Omental fat pad (tissue), 4 donors: ENCODE measurements around the gene VCPKMT. TPM values are rescaled to one million over a fixed set of nuclear protein-coding genes. Genes with fewer than 3 reads are reported as not detected.

ENCODE experiments used
- ATAC-seq: fragments of 150-250 bp; one replicate; pipeline ENCODE4 v1.9.1; 2016; ENCODE audit warnings: mild to moderate bottlenecking, moderate library complexity; ENCODE audit not compliant: low FRiP score
- DNase-seq: peaks from one replicate; pipeline ENCODE4 v3.0.0-alpha.2; 2019; ENCODE audit warnings: low spot score
- total RNA-seq, 4 donors: library from RNA; depleted of rRNA; stranded (reverse); fragments of >200 nt; gene quantifications; one replicate each; pipeline ENCODE4 v1.1.0, GENCODE V29; 2016
- TF ChIP-seq, protein P1 (sequence below), 3 donors: fragments of 450-650 bp; IDR thresholded peaks; one replicate each; pipeline ENCODE4 v1.5.1; 2016 to 2017; ENCODE audit warnings: antibody characterized with exemption in 3 of 3, mild to moderate bottlenecking in 3 of 3, moderate library complexity in 2 of 3

VCPKMT gene
- total RNA-seq: 1 to 10 TPM; 3.9 to 9.9 (median 7.7) TPM

GRCh38 chr14:50116181-50116956, at the start of gene VCPKMT:
TSS of gene VCPKMT (minus strand) at chr14:50116572. CDS start at chr14:50116552, 20 bp downstream.
- ATAC-seq: peak; percentile 99
- TF ChIP-seq, protein P1, sequence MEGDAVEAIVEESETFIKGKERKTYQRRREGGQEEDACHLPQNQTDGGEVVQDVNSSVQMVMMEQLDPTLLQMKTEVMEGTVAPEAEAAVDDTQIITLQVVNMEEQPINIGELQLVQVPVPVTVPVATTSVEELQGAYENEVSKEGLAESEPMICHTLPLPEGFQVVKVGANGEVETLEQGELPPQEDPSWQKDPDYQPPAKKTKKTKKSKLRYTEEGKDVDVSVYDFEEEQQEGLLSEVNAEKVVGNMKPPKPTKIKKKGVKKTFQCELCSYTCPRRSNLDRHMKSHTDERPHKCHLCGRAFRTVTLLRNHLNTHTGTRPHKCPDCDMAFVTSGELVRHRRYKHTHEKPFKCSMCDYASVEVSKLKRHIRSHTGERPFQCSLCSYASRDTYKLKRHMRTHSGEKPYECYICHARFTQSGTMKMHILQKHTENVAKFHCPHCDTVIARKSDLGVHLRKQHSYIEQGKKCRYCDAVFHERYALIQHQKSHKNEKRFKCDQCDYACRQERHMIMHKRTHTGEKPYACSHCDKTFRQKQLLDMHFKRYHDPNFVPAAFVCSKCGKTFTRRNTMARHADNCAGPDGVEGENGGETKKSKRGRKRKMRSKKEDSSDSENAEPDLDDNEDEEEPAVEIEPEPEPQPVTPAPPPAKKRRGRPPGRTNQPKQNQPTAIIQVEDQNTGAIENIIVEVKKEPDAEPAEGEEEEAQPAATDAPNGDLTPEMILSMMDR (IDR thresholded peaks at IDR 0.05): no peak
- DNase-seq: peak; percentile 85

DNA sequence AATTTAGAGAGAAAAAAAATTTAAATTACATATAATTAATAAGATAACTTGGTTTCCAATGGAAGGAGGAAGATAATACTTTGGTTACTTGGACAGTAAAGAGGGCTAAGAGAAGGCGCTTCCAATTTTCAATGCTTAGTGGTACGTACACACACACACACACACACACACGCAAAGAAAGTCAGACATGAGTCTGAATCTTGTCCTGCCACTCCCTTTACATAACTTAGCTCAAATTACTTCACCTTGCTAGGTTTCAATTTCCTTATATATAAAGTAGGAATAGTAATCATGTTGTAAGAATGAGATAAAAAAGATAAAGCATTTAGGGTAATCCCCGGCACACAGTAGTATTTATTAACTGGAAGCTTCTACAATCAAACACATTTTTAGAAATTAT, 39.7 kb upstream of the VCPKMT start:
- TF ChIP-seq, protein P1 (IDR thresholded peaks at IDR 0.05): no peak
- DNase-seq (no peak), ATAC-seq (no peak)

DNA sequence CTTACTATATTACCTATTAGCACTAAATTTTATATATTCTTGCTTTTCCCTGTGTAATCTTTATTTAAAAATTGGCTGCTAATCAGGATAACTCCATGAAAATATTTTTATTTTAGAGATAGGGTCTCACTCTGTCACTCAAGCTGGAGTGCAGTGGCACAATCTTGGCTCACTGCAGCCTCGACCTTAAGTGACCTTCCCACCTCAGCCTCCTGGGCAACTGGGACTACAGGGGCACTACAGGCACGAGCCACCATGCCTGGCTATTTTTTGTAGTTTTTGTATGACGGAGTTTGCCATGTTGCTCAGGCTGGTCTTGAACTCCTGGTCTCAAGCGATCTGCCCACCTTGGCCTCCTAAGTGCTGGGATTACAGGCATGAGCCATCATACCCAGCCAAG, 32.4 kb upstream of the VCPKMT start:
- ATAC-seq (no peak), DNase-seq (no peak)
- TF ChIP-seq, protein P1 (IDR thresholded peaks at IDR 0.05): no peak

DNA sequence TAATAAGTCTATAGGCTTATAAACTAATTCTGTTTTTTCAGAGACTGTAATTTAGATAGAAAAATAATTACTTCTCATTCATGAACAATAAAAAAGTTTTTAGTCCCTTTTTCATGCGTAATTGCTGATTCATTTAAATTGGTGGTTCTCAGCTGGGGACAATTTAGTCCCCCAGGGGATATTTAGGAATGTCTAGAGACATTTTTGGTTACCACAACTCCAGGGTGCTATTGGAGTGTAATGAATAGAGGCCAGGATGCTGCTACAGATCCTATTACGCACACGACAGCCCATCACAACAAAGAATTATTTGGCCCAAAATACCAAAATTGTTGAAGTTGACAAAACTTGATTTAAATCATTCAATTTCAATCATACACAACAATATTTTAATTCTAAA, 22.8 kb upstream of the VCPKMT start:
- TF ChIP-seq, protein P1 (IDR thresholded peaks at IDR 0.05): no peak
- DNase-seq: no peak
- ATAC-seq: no peak

DNA sequence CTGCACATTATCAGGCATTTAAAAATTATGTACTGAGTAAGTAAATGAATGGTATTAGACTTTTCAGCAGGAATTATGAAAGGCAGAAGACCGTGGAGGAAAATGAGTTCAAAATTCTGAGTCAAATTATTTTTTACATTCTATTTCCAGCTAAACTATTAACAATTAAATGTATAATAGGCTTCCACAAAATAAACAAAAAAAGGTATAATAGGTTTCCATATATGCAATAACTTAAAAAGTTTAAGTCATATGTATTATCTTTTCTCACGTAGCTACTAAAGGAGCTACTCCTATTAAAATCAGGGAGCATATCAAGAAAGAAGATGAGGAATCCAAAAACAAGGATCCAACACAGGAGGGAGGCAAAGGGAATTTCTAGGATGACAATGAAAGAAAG, 11.4 kb upstream of the VCPKMT start:
- TF ChIP-seq, protein P1 (IDR thresholded peaks at IDR 0.05): no peak
- DNase-seq (no peak), ATAC-seq (no peak)

DNA sequence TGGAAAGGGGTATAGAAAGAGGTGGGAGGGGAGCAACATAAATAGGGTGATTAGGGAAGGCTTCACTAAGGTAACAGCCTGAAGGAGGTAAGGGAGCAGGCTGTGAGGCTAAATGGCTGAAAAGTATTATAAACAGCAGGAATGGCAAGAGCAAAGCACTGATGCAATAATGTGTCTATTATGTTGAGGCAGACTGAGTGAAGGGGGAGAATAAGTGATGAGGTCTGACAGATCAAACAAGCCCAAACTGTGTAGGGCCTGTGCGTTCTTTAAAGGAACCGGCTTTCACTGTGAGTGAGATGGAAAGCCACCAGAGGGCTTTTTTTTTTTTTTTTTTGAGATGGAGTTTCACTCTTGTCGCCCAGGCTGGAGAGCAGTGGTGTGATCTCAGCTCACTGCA, 6.7 kb upstream of the VCPKMT start:
- DNase-seq (no peak), ATAC-seq (no peak)
- TF ChIP-seq, protein P1 (IDR thresholded peaks at IDR 0.05): no peak

DNA sequence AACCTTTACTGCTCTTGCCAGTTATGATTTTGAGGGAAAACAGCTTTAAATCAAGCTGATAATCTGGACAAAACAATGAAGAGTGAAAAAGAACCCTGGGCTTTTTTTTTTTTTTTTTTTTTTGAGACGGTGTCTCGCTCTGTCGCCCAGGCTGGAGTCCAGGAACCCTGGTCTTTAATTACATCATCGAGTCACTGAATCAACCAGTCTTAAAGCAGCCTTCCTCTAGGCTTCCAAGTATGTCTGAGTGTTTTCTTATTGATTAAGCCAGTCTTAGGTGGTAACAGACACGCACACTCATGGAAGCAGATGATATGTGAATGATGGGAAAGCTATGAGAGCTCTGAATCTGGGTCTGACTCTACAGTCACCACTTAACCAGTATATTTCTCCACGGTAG, 5.9 kb upstream of the VCPKMT start:
- DNase-seq (no peak), ATAC-seq (no peak)
- TF ChIP-seq, protein P1 (IDR thresholded peaks at IDR 0.05): no peak
